H1 (cell line): ENCODE measurements around the gene FA2H. TPM values are rescaled to one million over a fixed set of nuclear protein-coding genes. Genes with fewer than 3 reads are reported as not detected.

Experiments
- CTCF ChIA-PET: fragments of 300-600 bp; sonication (Branson Sonifier 250); formaldehyde crosslinking; loops from one replicate; lab custom pipeline; 2021; ENCODE audit not compliant: partially characterized antibody; lab: Charles Lee
- POLR2A ChIA-PET: fragments of 300-600 bp; sonication (Branson Sonifier 250); formaldehyde crosslinking; loops from one replicate; lab custom pipeline; 2021; ENCODE audit warnings: inconsistent platforms; ENCODE audit not compliant: partially characterized antibody; lab: Charles Lee
- DNase-seq, 2 experiments: peaks; one replicate each; pipeline versions ENCODE4 v3.0.0 to v3.0.0-alpha.2; 2010 to 2022; ENCODE audit warnings: low spot score in 2 of 2, low read depth in 1 of 2, mixed read lengths in 1 of 2
- FAIRE-seq: peaks from 2 replicates; lab custom pipeline; 2011; peaks lifted over from hg19 to GRCh38; lab: Jason Lieb, UNC
- H2AFZ ChIP-seq: 2 replicates; pipeline ENCODE4 v1.8.1; 2012; ENCODE audit warnings: low read length, inconsistent platforms
- H2AK5ac ChIP-seq: 2 replicates; pipeline ENCODE4 v1.6.1; 2013; ENCODE audit warnings: low read depth, low read length
- H2BK120ac ChIP-seq: replicated peaks from 2 replicates; pipeline ENCODE3; 2013; ENCODE audit warnings: low read depth, low read length, inconsistent platforms
- H2BK12ac ChIP-seq: 2 replicates; pipeline ENCODE4 v1.6.1; 2013; ENCODE audit warnings: low read depth, low read length
- H2BK15ac ChIP-seq: 2 replicates; pipeline ENCODE4 v1.6.1; 2013; ENCODE audit warnings: low read length
- H2BK20ac ChIP-seq: 2 replicates; pipeline ENCODE4 v1.6.1; 2013; ENCODE audit warnings: low read length
- H2BK5ac ChIP-seq: 2 replicates; pipeline ENCODE4 v1.6.1; 2013; ENCODE audit warnings: low read depth, low read length
- H3K14ac ChIP-seq: 2 replicates; pipeline ENCODE4 v1.6.1; 2013; ENCODE audit warnings: inconsistent platforms; ENCODE audit not compliant: insufficient read length
- H3K18ac ChIP-seq: 2 replicates; pipeline ENCODE4 v1.6.1; 2013; ENCODE audit warnings: low read length; ENCODE audit errors: extremely low read depth
- H3K23ac ChIP-seq: 2 replicates; pipeline ENCODE4 v1.6.1; 2013; ENCODE audit warnings: inconsistent platforms; ENCODE audit not compliant: insufficient read length
- H3K23me2 ChIP-seq: 2 replicates; pipeline ENCODE4 v1.6.1; 2013; ENCODE audit warnings: low read depth, low read length
- H3K27ac ChIP-seq: 2 replicates; pipeline ENCODE4 v1.6.1; 2011; ENCODE audit warnings: low read depth, low read length, inconsistent platforms
- H3K27me3 ChIP-seq, 4 experiments: replicated peaks in 1 of 4; 1 replicate in 1 of 4; 2 replicates in 3 of 4; pipeline versions ENCODE4 v1.6.1 to v1.8.1; 2011 to 2013; ENCODE audit warnings: low read length in 3 of 4, mild to moderate bottlenecking in 3 of 4, inconsistent platforms in 2 of 4, mixed read lengths in 2 of 4, moderate library complexity in 1 of 4; ENCODE audit not compliant: control insufficient read depth in 3 of 4, insufficient read depth in 3 of 4; ENCODE audit errors: extremely low read depth in 1 of 4
- H3K36me3 ChIP-seq, 4 experiments: 2 replicates each; pipeline versions ENCODE4 v1.6.1 to v1.8.1; 2011 to 2013; ENCODE audit warnings: mild to moderate bottlenecking in 4 of 4, low read length in 3 of 4, moderate library complexity in 2 of 4, control low read depth in 1 of 4, inconsistent platforms in 1 of 4; ENCODE audit not compliant: insufficient read depth in 4 of 4, control insufficient read depth in 2 of 4
- H3K4ac ChIP-seq: replicated peaks from 2 replicates; pipeline ENCODE3; 2013; ENCODE audit warnings: low read length, low read depth, mixed read lengths, inconsistent platforms; ENCODE audit not compliant: insufficient read length
- H3K4me1 ChIP-seq, 4 experiments: replicated peaks in 1 of 4; 1 replicate in 1 of 4; 2 replicates in 3 of 4; pipeline versions ENCODE4 v1.6.1 to v1.8.1; 2011 to 2013; ENCODE audit warnings: low read length in 3 of 4, inconsistent platforms in 2 of 4, mixed read lengths in 1 of 4; ENCODE audit not compliant: insufficient read depth in 4 of 4, control insufficient read depth in 3 of 4
- H3K4me2 ChIP-seq, 2 experiments: 2 replicates each; pipeline versions ENCODE4 v1.6.1 to v1.8.1; 2011 to 2013; ENCODE audit warnings: low read depth in 2 of 2, low read length in 2 of 2, control low read depth in 1 of 2, inconsistent platforms in 1 of 2, mild to moderate bottlenecking in 1 of 2; ENCODE audit not compliant: insufficient read depth in 1 of 2
- H3K4me3 ChIP-seq, 4 experiments: fragments of 200-600, 300-600 bp in 1 of 4; sonication (generic), shearing (Covaris generic), sonication (Bioruptor Twin) in 1 of 4; 2 replicates each; pipeline versions ENCODE4 v1.5.1 to v1.8.1; 2011 to 2016; ENCODE audit warnings: low read length in 4 of 4, low read depth in 3 of 4, control low read depth in 2 of 4, inconsistent platforms in 2 of 4, mild to moderate bottlenecking in 2 of 4, mixed read lengths in 1 of 4, moderate library complexity in 1 of 4; ENCODE audit not compliant: insufficient read depth in 2 of 4; ENCODE audit errors: extremely low read depth in 1 of 4
- H3K56ac ChIP-seq: replicated peaks from 2 replicates; pipeline ENCODE3; 2013; ENCODE audit warnings: low read depth, mild to moderate bottlenecking, mixed read lengths, low read length, inconsistent platforms; ENCODE audit not compliant: insufficient read length
- H3K79me1 ChIP-seq: 2 replicates; pipeline ENCODE4 v1.6.1; 2013; ENCODE audit warnings: low read depth, low read length, control low read depth
- H3K79me2 ChIP-seq, 2 experiments: 2 replicates each; pipeline versions ENCODE4 v1.6.1 to v1.8.1; 2012 to 2013; ENCODE audit warnings: low read length in 2 of 2, mild to moderate bottlenecking in 2 of 2, inconsistent platforms in 1 of 2; ENCODE audit not compliant: insufficient read depth in 2 of 2, control insufficient read depth in 1 of 2
- H3K9ac ChIP-seq, 4 experiments: replicated peaks in 1 of 4; 1 replicate in 1 of 4; 2 replicates in 3 of 4; pipeline versions ENCODE4 v1.6.1 to v1.8.1; 2011 to 2013; ENCODE audit warnings: low read depth in 3 of 4, low read length in 3 of 4, control low read depth in 2 of 4, mild to moderate bottlenecking in 2 of 4, moderate library complexity in 2 of 4, inconsistent platforms in 1 of 4; ENCODE audit errors: extremely low read depth in 1 of 4
- H3K9me3 ChIP-seq, 2 experiments: 2 replicates each; pipeline versions ENCODE4 v1.6.1 to v1.8.1; 2012 to 2013; ENCODE audit warnings: mild to moderate bottlenecking in 2 of 2, moderate library complexity in 2 of 2, control low read depth in 1 of 2, inconsistent platforms in 1 of 2, low read depth in 1 of 2, low read length in 1 of 2, mixed read lengths in 1 of 2; ENCODE audit not compliant: insufficient read depth in 2 of 2
- H4K20me1 ChIP-seq, 2 experiments: replicated peaks in 1 of 2; 2 replicates each; pipeline versions ENCODE3 to v1.8.1; 2011 to 2013; ENCODE audit warnings: inconsistent platforms in 2 of 2, low read length in 2 of 2, mild to moderate bottlenecking in 1 of 2; ENCODE audit not compliant: insufficient read depth in 2 of 2, control insufficient read depth in 1 of 2
- H4K5ac ChIP-seq: 2 replicates; pipeline ENCODE4 v1.6.1; 2013; ENCODE audit warnings: low read length, low read depth, mixed read lengths, inconsistent platforms; ENCODE audit not compliant: insufficient read length
- H4K8ac ChIP-seq: 2 replicates; pipeline ENCODE4 v1.8.0; 2013; ENCODE audit warnings: mild to moderate bottlenecking, moderate library complexity, low read length, inconsistent platforms; ENCODE audit not compliant: insufficient read depth; ENCODE audit errors: extremely low read depth
- H4K91ac ChIP-seq: replicated peaks from 2 replicates; pipeline ENCODE3; 2013; ENCODE audit warnings: low read length, mixed read lengths, inconsistent platforms; ENCODE audit not compliant: insufficient read length
- ASH2L ChIP-seq: fragments of 200-600, 300-600 bp; sonication (generic); IDR thresholded peaks from one replicate; pipeline ENCODE4 v1.7.1; 2017; ENCODE audit warnings: low read length
- BRCA1 ChIP-seq: IDR thresholded peaks from 2 replicates; pipeline ENCODE4 v1.6.1; 2012; ENCODE audit warnings: low read depth, low read length, improper control_type of control experiment
- CBX8 ChIP-seq: fragments of 300-800, 300-1000 bp; sonication (generic); IDR thresholded peaks from 2 replicates; pipeline ENCODE4 v1.7.1; 2016; ENCODE audit warnings: low read depth, low read length, borderline replicate concordance
- CEBPB ChIP-seq: IDR thresholded peaks from 2 replicates; pipeline ENCODE4 v1.6.1; 2012; ENCODE audit warnings: low read depth, low read length
- GTF2F1 ChIP-seq: IDR thresholded peaks from 2 replicates; pipeline ENCODE4 v1.6.1; 2012; ENCODE audit warnings: low read depth, low read length, improper control_type of control experiment, borderline replicate concordance
- JUND ChIP-seq: IDR thresholded peaks from 2 replicates; pipeline ENCODE4 v1.6.1; 2011; ENCODE audit warnings: mild to moderate bottlenecking, improper control_type of control experiment, low read length
- KDM5A ChIP-seq: fragments of 200-600 bp; IDR thresholded peaks from 2 replicates; pipeline ENCODE4 v1.7.1; 2012; ENCODE audit warnings: mild to moderate bottlenecking, low read length, inconsistent platforms, mixed read lengths
- NANOG ChIP-seq: IDR thresholded peaks from 2 replicates; pipeline ENCODE4 v1.6.1; 2011; ENCODE audit warnings: low read length, low read depth, mild to moderate bottlenecking, inconsistent platforms; ENCODE audit not compliant: insufficient read depth, poor library complexity, severe bottlenecking
- PHF8 ChIP-seq: fragments of 200-600 bp; sonication (generic); conservative IDR thresholded peaks from 2 replicates; pipeline ENCODE4 v1.7.1; 2012; ENCODE audit warnings: low read depth, mild to moderate bottlenecking, inconsistent platforms, low read length, moderate library complexity
- POLR2A ChIP-seq, 2 experiments: IDR thresholded peaks; 1 replicate in 1 of 2; 2 replicates in 1 of 2; pipeline ENCODE4 v1.6.1; 2011; ENCODE audit warnings: low read depth in 2 of 2, low read length in 2 of 2, mild to moderate bottlenecking in 2 of 2; ENCODE audit errors: control extremely low read depth in 1 of 2
- POU5F1 ChIP-seq: IDR thresholded peaks from 2 replicates; pipeline ENCODE4 v1.6.1; 2011; ENCODE audit warnings: low read depth, mild to moderate bottlenecking, low read length, moderate library complexity
- SIN3A ChIP-seq, 2 experiments: IDR thresholded peaks in 1 of 2; conservative IDR thresholded peaks in 1 of 2; 2 replicates each; pipeline ENCODE4 v1.6.1; 2011 to 2012; ENCODE audit warnings: low read length in 2 of 2, improper control_type of control experiment in 1 of 2, low read depth in 1 of 2, mild to moderate bottlenecking in 1 of 2
- TAF1 ChIP-seq: IDR thresholded peaks from 2 replicates; pipeline ENCODE4 v1.6.1; 2011; ENCODE audit warnings: mild to moderate bottlenecking, low read depth, low read length
- WGBS, 2 experiments: shearing (Covaris generic) in 1 of 2; methylation state at CpG; one replicate each; pipeline versions ENCODE4 v1.1.6 to v1.1.7; 2013 to 2015; ENCODE audit warnings: low lambda C conversion rate in 2 of 2, mixed read lengths in 2 of 2, inconsistent platforms in 1 of 2, low coverage in 1 of 2, missing lambda C conversion rate in 1 of 2; ENCODE audit not compliant: insufficient replicate concordance in 2 of 2, insufficient coverage in 1 of 2, insufficient read length in 1 of 2; ENCODE audit errors: extremely low coverage in 1 of 2, missing lambda C conversion rate in 1 of 2; 5-methylcytosine and 5-hydroxymethylcytosine counted together
- polyA plus RNA-seq, 7 experiments: library from polyadenylated mRNA; depleted of rRNA in 3 of 7; stranded (reverse) in 5 of 7; unstranded in 2 of 7; fragments of >200 nt in 5 of 7; fragments of 200-250 nt in 2 of 7; gene quantifications; 1 replicate in 5 of 7; 2 replicates in 1 of 7; 4 replicates in 1 of 7; pipeline versions ENCODE4 v1.2.1 to v1.2.3, GENCODE V29; 2011 to 2013; ENCODE audit warnings: missing spikeins in 2 of 7, mixed read lengths in 2 of 7
- total RNA-seq: library from RNA; stranded (reverse); fragmentation: NEBNext Ultra II Directional; extraction: Animal tissue kit (Norgen Biotek cat#: 25700); gene quantifications from 2 replicates; pipeline ENCODE4 v1.2.1, GENCODE V29; 2021

Gene FA2H
- total and polyA plus RNA-seq, 2 of the 8 experiments (the other 6 are each of a cell fraction or from before 2014, with no cell fraction given): 2.1 to 2.5 TPM

DNA sequence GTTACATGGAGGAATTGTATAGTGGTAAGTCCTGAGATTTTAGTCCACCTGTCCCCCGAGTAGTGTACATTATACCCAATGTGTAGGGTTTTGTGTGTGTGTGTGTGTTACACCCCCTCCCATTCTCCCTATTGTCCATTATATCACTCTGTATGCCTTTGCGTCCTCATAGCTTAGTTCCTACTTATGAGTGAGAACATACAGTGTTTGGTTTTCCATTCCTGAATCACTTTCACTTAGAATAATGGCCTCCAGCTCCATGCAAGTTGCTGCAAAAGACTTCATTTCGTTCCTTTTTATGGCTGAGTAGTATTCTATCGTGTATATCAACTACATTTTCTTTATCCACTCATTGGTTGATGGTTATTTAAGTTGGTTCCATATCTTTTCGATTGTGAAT, 635 bp upstream of the FA2H start:
- CTCF ChIA-PET: interaction anchor here (0.8 to 4.9 kb wide), 15 partner anchors 10 to 95 kb away, joined by 3 to 37 read pairs (median 6); no protein-coding TSS in a partner anchor
- Histone ChIP-seq H4K8ac (no peak overlapping the region), H3K27ac (no peak overlapping the region), H3K14ac (no peak overlapping the region), H3K79me2 (no peaks in the 10 kb centered on the region), H3K23ac (no peak overlapping the region), H3K4ac (no peak overlapping the region), H3K9me3 (no peaks in the 10 kb centered on the region), H3K18ac (no peak overlapping the region), H2AK5ac (no peak overlapping the region), H2BK5ac (no peak overlapping the region), H2BK15ac (no peak overlapping the region), H4K91ac (no peak overlapping the region), H3K4me1 (peaks cover 0 to 6% (median 2%) of the 10 kb centered on the region in 4 experiments; a peak in 1 of 7 replicates), H4K20me1 (no peaks in the 10 kb centered on the region), H3K4me2 (peak overlapping the region; percentile 90 to 93), H2BK20ac (no peak overlapping the region), H2BK120ac (no peak overlapping the region), H3K36me3 (no peaks in the 10 kb centered on the region), H4K5ac (no peak overlapping the region), H2BK12ac (0 out of 2 replicates have a peak overlapping the region, but pooled peaks have one; percentile 12), H3K23me2 (peaks cover 8% of the 10 kb centered on the region; the same call in 1 of the 2 replicates), H3K4me3 (peak overlapping the region; percentile 47 to 64 (median 54); a peak in 6 of 8 replicates), H3K56ac (no peak overlapping the region), H3K27me3 (peaks cover 0 to 21% (median 16%) of the 10 kb centered on the region in 4 experiments; a peak in 6 of 7 replicates), H3K9ac (no peak overlapping the region), H2AFZ (no peak overlapping the region), H3K79me1 (no peaks in the 10 kb centered on the region)
- WGBS, 2 experiments: 77% methylated on average over 5 of the region's 5 CpGs; no CpG with 5 or more reads in 1 of the 2 experiments
- no peak for DNase-seq
- POLR2A ChIA-PET: interaction anchor here (0.7 to 1.9 kb wide), 4 partner anchors 21 to 57 kb away, joined by 3 to 6 read pairs (median 4); no protein-coding TSS in a partner anchor
- FAIRE-seq: no peak
- TF ChIP-seq CBX8 (no peak), GTF2F1 (no peak), PHF8 (no peak), POLR2A (IDR thresholded peaks at IDR 0.05; ENCODE audit: control extremely low read depth in 1 of 2, low read depth in 2 of 2, low read length in 2 of 2) (no peak), ASH2L (no peak), POU5F1 (no peak), CEBPB (no peak), BRCA1 (no peak), KDM5A (no peak), SIN3A (conservative IDR thresholded peaks at IDR 0.05 in 1 of 2, IDR thresholded peaks at IDR 0.05 in 1 of 2; ENCODE audit: low read depth in 1 of 2, low read length in 2 of 2) (no peak), NANOG (no peak), JUND (no peak), TAF1 (no peak)
